Colonic mucosa (tissue), 4 donors: ENCODE results near the gene ATG9B. TPM values are rescaled to one million over a fixed set of nuclear protein-coding genes. Genes with fewer than 3 reads are reported as not detected.
A peak's percentile ranks its signal among the peaks of the same experiment; 100 is the strongest.
"Not testable (repeated sequence)": the region's sequence is repeated elsewhere in the genome, so short reads cannot be mapped to it uniquely, and the experiment has no call there.

ENCODE experiments used
- DNase-seq: peaks from one replicate; pipeline ENCODE4 v3.0.0-alpha.2; 2020
- H3K27ac ChIP-seq: fragments of 200-600 bp; one replicate; pipeline ENCODE4 v1.8.0; 2021
- H3K27me3 ChIP-seq: fragments of 200-600 bp; one replicate; pipeline ENCODE4 v1.8.0; 2021
- H3K36me3 ChIP-seq: fragments of 200-600 bp; one replicate; pipeline ENCODE4 v1.8.0; 2021
- H3K4me1 ChIP-seq: fragments of 200-600 bp; one replicate; pipeline ENCODE4 v1.8.0; 2021; ENCODE audit warnings: mild to moderate bottlenecking
- H3K4me3 ChIP-seq: fragments of 200-600 bp; one replicate; pipeline ENCODE4 v1.8.0; 2021
- H3K9ac ChIP-seq, 2 donors: one replicate each; pipeline ENCODE4 v1.7.0; 2013; ENCODE audit warnings: control low read depth in 2 of 2, low read depth in 2 of 2, low read length in 2 of 2
- H3K9me3 ChIP-seq: fragments of 200-600 bp; one replicate; pipeline ENCODE4 v1.8.0; 2021
- CTCF ChIP-seq: fragments of 200-600 bp; IDR thresholded peaks from one replicate; pipeline ENCODE4 v1.8.0; 2022; ENCODE audit warnings: antibody characterized with exemption, mild to moderate bottlenecking
- intact Hi-C: fragments of 100-400 bp; cut with DNase I; formaldehyde crosslinking; loops from one replicate; pipeline ENCODE4 v1.14.1; 2022
- total RNA-seq, 2 donors: library from RNA; stranded (reverse); fragmentation: NEBNext Ultra II Directional in 1 of 2; extraction: Animal tissue kit (Norgen Biotek cat#: 25700) in 1 of 2; gene quantifications; one replicate each; pipeline ENCODE4 v1.2.1, GENCODE V29; 2021
- donor health status: healthy.
- donor health status: DM: no; HTN: no; CAD: no.
- donor health status: DM: no; HTN: no; CAD: no.

ATG9B gene
- total RNA-seq, 2 donors from 2014 or later: 0.66 to 1.2 TPM

GRCh38 chr7:151032936-151033863 lies 8.9 kb upstream of the ATG9B start:
- Histone ChIP-seq H3K4me1 (no peaks in the 10 kb centered on the region), H3K36me3 (no peaks in the 10 kb centered on the region), H3K27me3 (no peaks in the 10 kb centered on the region), H3K27ac (no peak overlapping the region), H3K9ac (no peak overlapping the region), H3K9me3 (no peaks in the 10 kb centered on the region), H3K4me3 (no peak overlapping the region)
- DNase-seq: no peak
- intact Hi-C loops: loop anchor here (5.0 kb wide), 1 partner anchor 79 kb away; no protein-coding TSS in a partner anchor
- TF ChIP-seq CTCF: no peak

GRCh38 chr7:151031011-151031410 lies 6.7 kb upstream of the ATG9B start:
- intact Hi-C loops: loop anchor here (5.0 kb wide), 1 partner anchor 81 kb away; no protein-coding TSS in a partner anchor
- Histone ChIP-seq H3K9ac (no peak overlapping the region), H3K27me3 (no peaks in the 10 kb centered on the region), H3K36me3 (no peaks in the 10 kb centered on the region), H3K27ac (no peak overlapping the region), H3K4me1 (no peaks in the 10 kb centered on the region), H3K9me3 (no peaks in the 10 kb centered on the region), H3K4me3 (no peak overlapping the region)
- no peak for DNase-seq
- no peak for TF ChIP-seq CTCF

- H3K27me3 ChIP-seq: no peaks in the 10 kb centered on the region
Measured at GRCh38 chr7:151028948-151029501, 4.7 kb upstream of the ATG9B start.

GRCh38 chr7:151028131-151028947 lies 4.0 kb upstream of the ATG9B start, which contains the start of gene ABCB8:
TSS of gene ABCB8 (plus strand) at chr7:151028450. CDS start at chr7:151028516, 66 bp downstream.
- H3K4me1 ChIP-seq: no peaks in the 10 kb centered on the region
- peak within 1 kb of the TSS; percentile 86 for H3K4me3 ChIP-seq
- intact Hi-C loops: no loop called here
- no peaks in the 10 kb centered on the region for H3K27me3 ChIP-seq
- H3K27ac ChIP-seq: peak within 1 kb of the TSS; percentile 84
- DNase-seq: peak; percentile 100
- peak within 1 kb of the TSS; percentile 37 to 78 for H3K9ac ChIP-seq
- TF ChIP-seq CTCF: peak; percentile 45
- H3K36me3 ChIP-seq: no peaks in the 10 kb centered on the region
- H3K9me3 ChIP-seq: no peaks in the 10 kb centered on the region

More at GRCh38 chr7:151028948-151029501, 4.7 kb upstream of the ATG9B start:
- no peaks in the 10 kb centered on the region for H3K4me1 ChIP-seq
- peak overlapping the region; percentile 86 for H3K4me3 ChIP-seq
- peak overlapping the region in 1 of 2 donors; percentile 78 for H3K9ac ChIP-seq
- peak overlapping the region; percentile 84 for H3K27ac ChIP-seq
- no peaks in the 10 kb centered on the region for H3K36me3 ChIP-seq
- intact Hi-C loops: no loop called here
- H3K9me3 ChIP-seq: no peaks in the 10 kb centered on the region
- DNase-seq: no peak
- TF ChIP-seq CTCF: no peak

GRCh38 chr7:151027728-151028130 lies 3.4 kb upstream of the ATG9B start:
- Histone ChIP-seq H3K4me3 (peak overlapping the region; percentile 86), H3K27ac (peak overlapping the region; percentile 57), H3K9ac (peak overlapping the region in 1 of 2 donors; percentile 37)
- H3K4me1 ChIP-seq, H3K36me3 ChIP-seq, DNase-seq, H3K27me3 ChIP-seq, H3K9me3 ChIP-seq, intact Hi-C loops: not testable (repeated sequence)

- H3K4me1 ChIP-seq, H3K9ac ChIP-seq, DNase-seq, intact Hi-C loops, H3K27me3 ChIP-seq, H3K9me3 ChIP-seq, H3K36me3 ChIP-seq, H3K4me3 ChIP-seq, H3K27ac ChIP-seq: not testable (repeated sequence)
Measured at GRCh38 chr7:151026771-151027727, 2.8 kb upstream of the ATG9B start.
